Measurements from ENCODE around the gene ATP6AP1. TPM values are rescaled to one million over a fixed set of nuclear protein-coding genes. Genes with fewer than 3 reads are reported as not detected.

Gene ATP6AP1
- polyA plus RNA-seq, 1 experiment, result 143 TPM

DNA sequence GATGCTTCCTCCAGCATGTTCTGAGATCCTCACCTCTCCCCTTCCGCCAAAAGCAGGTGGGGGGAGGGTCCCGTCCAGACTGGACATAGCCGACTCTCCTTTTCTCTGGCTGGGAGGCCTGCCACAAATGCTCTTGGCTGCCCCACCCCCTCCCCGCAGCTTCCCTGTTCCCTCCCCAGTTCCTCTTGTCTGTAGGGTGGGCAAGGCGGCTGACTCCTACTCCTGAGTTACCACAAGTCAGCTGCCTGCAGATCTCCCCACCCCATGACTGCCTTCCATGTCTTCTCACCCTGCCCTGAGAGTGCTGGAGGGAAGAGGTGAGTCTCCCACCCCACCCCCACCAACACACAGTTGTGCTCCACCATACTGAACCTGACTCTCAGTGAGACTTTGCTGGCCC is 2.9 kb downstream of the ATP6AP1 start:
- CTCF ChIA-PET, result no interaction called here
- TF ChIP-seq, protein P1, sequence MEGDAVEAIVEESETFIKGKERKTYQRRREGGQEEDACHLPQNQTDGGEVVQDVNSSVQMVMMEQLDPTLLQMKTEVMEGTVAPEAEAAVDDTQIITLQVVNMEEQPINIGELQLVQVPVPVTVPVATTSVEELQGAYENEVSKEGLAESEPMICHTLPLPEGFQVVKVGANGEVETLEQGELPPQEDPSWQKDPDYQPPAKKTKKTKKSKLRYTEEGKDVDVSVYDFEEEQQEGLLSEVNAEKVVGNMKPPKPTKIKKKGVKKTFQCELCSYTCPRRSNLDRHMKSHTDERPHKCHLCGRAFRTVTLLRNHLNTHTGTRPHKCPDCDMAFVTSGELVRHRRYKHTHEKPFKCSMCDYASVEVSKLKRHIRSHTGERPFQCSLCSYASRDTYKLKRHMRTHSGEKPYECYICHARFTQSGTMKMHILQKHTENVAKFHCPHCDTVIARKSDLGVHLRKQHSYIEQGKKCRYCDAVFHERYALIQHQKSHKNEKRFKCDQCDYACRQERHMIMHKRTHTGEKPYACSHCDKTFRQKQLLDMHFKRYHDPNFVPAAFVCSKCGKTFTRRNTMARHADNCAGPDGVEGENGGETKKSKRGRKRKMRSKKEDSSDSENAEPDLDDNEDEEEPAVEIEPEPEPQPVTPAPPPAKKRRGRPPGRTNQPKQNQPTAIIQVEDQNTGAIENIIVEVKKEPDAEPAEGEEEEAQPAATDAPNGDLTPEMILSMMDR (IDR thresholded peaks at IDR 0.05; ENCODE audit: insufficient read depth, low read depth, low read length), result no peak
- Histone ChIP-seq H3K27me3 (ENCODE audit: control insufficient read depth, insufficient read depth, low read length) (no peaks in the 10 kb centered on the region), H3K4me3 (ENCODE audit: low read depth, low read length) (no peak overlapping the region), H3K36me3 (ENCODE audit: control insufficient read depth, insufficient read depth, low read length) (peaks cover 14% of the 10 kb centered on the region)
- DNase-seq (ENCODE audit: low read depth), result no peak
- POLR2A ChIA-PET, result no interaction called here

DNA sequence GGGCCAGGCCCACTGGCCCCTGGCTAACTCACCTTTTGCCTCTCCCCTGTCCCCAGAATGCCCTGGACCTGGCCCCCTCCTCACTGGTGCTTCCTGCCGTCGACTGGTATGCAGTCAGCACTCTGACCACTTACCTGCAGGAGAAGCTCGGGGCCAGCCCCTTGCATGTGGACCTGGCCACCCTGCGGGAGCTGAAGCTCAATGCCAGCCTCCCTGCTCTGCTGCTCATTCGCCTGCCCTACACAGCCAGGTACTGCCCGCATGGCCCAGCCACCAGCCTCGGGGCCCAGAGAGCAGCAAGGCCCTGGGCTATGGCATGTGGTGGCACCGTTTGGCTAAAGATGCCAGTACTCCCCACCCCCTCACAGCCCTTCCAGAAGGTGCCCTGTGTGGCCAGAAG is 3.7 kb downstream of the ATP6AP1 start:
- Histone ChIP-seq H3K36me3 (ENCODE audit: control insufficient read depth, insufficient read depth, low read length) (peaks cover 14% of the 10 kb centered on the region), H3K4me3 (ENCODE audit: low read depth, low read length) (no peak overlapping the region), H3K27me3 (ENCODE audit: control insufficient read depth, insufficient read depth, low read length) (no peaks in the 10 kb centered on the region)
- ChIA-PET CTCF (interaction anchor here (1.6 kb wide), 1 partner anchor 11 kb away, joined by 3 read pairs; no protein-coding TSS in a partner anchor), POLR2A (no interaction called here)
- TF ChIP-seq, protein P1 (IDR thresholded peaks at IDR 0.05; ENCODE audit: insufficient read depth, low read depth, low read length), result no peak
- no peak for DNase-seq (ENCODE audit: low read depth)

DNA sequence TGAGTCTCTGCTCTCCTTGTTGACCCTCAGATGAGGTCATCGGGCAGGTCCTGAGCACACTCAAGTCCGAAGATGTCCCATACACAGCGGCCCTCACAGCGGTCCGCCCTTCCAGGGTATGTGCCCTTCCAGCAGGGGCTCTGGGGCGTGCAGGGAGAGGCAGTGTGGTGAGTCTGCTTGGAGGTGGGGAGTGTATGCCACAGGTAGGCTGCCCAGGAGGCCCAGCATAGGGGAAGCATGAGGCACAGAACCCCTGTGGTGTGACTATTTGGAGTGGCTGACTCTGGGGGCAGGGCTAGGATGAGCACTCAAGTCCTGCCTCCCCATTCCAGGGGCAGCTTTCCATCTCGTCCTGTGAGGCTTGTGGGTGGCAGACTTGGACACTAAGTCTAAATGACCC is 5.1 kb downstream of the ATP6AP1 start:
- ChIA-PET CTCF (interaction anchor here (1.4 to 1.6 kb wide), 2 partner anchors 13 to 26 kb away, joined by 3 read pairs; no protein-coding TSS in a partner anchor), POLR2A (no interaction called here)
- peaks cover 14% of the 10 kb centered on the region for H3K36me3 ChIP-seq (ENCODE audit: control insufficient read depth, insufficient read depth, low read length)
- TF ChIP-seq, protein P1 (IDR thresholded peaks at IDR 0.05; ENCODE audit: insufficient read depth, low read depth, low read length), result no peak
- no peak overlapping the region for H3K4me3 ChIP-seq (ENCODE audit: low read depth, low read length)
- no peak for DNase-seq (ENCODE audit: low read depth)
- H3K27me3 ChIP-seq (ENCODE audit: control insufficient read depth, insufficient read depth, low read length), result no peaks in the 10 kb centered on the region

DNA sequence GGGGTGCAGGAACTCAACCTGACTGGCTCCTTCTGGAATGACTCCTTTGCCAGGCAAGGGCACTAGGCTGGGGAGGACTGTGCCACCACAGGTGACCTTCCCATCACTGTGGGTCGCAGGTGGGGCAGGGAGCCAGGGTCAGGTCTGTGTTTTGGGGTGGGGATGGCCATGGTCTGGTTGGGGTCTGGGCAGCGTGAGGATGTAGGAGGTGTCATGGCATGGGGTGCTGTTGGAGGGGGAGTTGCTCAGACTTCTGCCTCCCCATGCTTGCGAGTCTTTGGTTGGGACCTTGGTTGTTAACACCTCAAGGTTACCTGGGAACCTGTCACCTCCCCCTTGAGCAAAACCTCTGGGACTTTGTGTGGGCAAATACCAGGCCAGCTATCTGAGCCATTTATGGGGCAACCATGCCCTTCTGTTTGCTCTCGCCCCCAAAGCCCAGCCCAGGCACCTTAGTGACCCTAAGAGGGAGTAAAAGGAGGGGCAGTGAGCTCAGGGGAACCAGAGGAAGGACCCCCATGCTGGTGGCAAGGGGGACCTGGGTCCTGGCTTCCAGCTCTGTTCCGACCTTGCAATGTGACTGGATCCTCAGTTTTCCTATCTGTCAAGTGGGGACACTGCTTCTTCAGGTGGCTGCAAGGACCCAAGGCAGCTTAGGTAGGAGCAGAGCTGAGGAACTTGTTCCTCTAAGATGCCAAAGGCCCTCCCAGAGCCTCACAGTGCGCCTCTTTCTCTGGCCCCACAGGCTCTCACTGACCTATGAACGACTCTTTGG is 6.1 kb downstream of the ATP6AP1 start:
- peaks cover 14% of the 10 kb centered on the region for H3K36me3 ChIP-seq (ENCODE audit: control insufficient read depth, insufficient read depth, low read length)
- H3K4me3 ChIP-seq (ENCODE audit: low read depth, low read length), result no peak overlapping the region
- H3K27me3 ChIP-seq (ENCODE audit: control insufficient read depth, insufficient read depth, low read length), result no peaks in the 10 kb centered on the region
- POLR2A ChIA-PET, result no interaction called here
- CTCF ChIA-PET, result no interaction called here
- DNase-seq (ENCODE audit: low read depth), result no peak
- TF ChIP-seq, protein P1 (IDR thresholded peaks at IDR 0.05; ENCODE audit: insufficient read depth, low read depth, low read length), result no peak

DNA sequence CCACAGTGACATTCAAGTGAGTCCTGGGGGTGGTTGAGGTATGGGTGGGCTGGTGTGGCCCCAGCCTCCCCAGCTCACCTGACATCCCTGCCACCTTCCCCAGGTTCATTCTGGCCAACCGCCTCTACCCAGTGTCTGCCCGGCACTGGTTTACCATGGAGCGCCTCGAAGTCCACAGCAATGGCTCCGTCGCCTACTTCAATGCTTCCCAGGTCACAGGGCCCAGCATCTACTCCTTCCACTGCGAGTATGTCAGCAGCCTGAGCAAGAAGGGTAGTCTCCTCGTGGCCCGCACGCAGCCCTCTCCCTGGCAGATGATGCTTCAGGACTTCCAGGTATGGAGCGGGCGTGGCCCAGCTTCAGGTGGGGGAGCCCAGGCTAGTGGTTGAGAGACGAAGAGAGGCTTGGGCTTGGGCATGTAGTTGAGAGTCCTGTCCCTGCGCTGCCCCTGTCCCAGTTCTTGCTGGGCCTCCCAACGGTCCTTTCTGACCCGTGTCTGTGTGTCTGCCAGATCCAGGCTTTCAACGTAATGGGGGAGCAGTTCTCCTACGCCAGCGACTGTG is 6.8 kb downstream of the ATP6AP1 start:
- DNase-seq (ENCODE audit: low read depth), result no peak
- ChIA-PET POLR2A (no interaction called here), CTCF (no interaction called here)
- Histone ChIP-seq H3K36me3 (ENCODE audit: control insufficient read depth, insufficient read depth, low read length) (peaks cover 16% of the 10 kb centered on the region), H3K27me3 (ENCODE audit: control insufficient read depth, insufficient read depth, low read length) (no peaks in the 10 kb centered on the region), H3K4me3 (ENCODE audit: low read depth, low read length) (no peak overlapping the region)
- TF ChIP-seq, protein P1 (IDR thresholded peaks at IDR 0.05; ENCODE audit: insufficient read depth, low read depth, low read length), result no peak
